ENCODE measurements around the gene CDC42BPG. TPM values are rescaled to one million over a fixed set of nuclear protein-coding genes. Genes with fewer than 3 reads are reported as not detected.

Gene CDC42BPG
- total and polyA plus RNA-seq, 10 of the 15 experiments (the other 5 are each of a cell fraction or from before 2014, with no cell fraction given): 0.02 to 1.3 (median 0.09) TPM; not detected in 1

- TF ChIP-seq, protein P1, sequence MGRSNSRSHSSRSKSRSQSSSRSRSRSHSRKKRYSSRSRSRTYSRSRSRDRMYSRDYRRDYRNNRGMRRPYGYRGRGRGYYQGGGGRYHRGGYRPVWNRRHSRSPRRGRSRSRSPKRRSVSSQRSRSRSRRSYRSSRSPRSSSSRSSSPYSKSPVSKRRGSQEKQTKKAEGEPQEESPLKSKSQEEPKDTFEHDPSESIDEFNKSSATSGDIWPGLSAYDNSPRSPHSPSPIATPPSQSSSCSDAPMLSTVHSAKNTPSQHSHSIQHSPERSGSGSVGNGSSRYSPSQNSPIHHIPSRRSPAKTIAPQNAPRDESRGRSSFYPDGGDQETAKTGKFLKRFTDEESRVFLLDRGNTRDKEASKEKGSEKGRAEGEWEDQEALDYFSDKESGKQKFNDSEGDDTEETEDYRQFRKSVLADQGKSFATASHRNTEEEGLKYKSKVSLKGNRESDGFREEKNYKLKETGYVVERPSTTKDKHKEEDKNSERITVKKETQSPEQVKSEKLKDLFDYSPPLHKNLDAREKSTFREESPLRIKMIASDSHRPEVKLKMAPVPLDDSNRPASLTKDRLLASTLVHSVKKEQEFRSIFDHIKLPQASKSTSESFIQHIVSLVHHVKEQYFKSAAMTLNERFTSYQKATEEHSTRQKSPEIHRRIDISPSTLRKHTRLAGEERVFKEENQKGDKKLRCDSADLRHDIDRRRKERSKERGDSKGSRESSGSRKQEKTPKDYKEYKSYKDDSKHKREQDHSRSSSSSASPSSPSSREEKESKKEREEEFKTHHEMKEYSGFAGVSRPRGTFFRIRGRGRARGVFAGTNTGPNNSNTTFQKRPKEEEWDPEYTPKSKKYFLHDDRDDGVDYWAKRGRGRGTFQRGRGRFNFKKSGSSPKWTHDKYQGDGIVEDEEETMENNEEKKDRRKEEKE (IDR thresholded peaks at IDR 0.05): no peak
- TF ChIP-seq ZBED1 (IDR thresholded peaks at IDR 0.05; ENCODE audit: borderline replicate concordance) (no peak), CHD4 (IDR thresholded peaks at IDR 0.05) (no peak)
- TF ChIP-seq, protein P2, sequence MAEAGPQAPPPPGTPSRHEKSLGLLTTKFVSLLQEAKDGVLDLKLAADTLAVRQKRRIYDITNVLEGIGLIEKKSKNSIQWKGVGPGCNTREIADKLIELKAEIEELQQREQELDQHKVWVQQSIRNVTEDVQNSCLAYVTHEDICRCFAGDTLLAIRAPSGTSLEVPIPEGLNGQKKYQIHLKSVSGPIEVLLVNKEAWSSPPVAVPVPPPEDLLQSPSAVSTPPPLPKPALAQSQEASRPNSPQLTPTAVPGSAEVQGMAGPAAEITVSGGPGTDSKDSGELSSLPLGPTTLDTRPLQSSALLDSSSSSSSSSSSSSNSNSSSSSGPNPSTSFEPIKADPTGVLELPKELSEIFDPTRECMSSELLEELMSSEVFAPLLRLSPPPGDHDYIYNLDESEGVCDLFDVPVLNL (IDR thresholded peaks at IDR 0.05; ENCODE audit: low read depth, low read length): no peak
- TF ChIP-seq, protein P3, sequence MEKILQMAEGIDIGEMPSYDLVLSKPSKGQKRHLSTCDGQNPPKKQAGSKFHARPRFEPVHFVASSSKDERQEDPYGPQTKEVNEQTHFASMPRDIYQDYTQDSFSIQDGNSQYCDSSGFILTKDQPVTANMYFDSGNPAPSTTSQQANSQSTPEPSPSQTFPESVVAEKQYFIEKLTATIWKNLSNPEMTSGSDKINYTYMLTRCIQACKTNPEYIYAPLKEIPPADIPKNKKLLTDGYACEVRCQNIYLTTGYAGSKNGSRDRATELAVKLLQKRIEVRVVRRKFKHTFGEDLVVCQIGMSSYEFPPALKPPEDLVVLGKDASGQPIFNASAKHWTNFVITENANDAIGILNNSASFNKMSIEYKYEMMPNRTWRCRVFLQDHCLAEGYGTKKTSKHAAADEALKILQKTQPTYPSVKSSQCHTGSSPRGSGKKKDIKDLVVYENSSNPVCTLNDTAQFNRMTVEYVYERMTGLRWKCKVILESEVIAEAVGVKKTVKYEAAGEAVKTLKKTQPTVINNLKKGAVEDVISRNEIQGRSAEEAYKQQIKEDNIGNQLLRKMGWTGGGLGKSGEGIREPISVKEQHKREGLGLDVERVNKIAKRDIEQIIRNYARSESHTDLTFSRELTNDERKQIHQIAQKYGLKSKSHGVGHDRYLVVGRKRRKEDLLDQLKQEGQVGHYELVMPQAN (conservative IDR thresholded peaks at IDR 0.05): no peak
Measured at GRCh38 chr11:64784813-64785581, 59.5 kb downstream of the CDC42BPG start (continued).
